IPS-15b (cell line): ENCODE results near the gene IP6K1.

Source experiments
- H3K27me3 ChIP-seq: one replicate; pipeline ENCODE4 v1.6.1; 2013; ENCODE audit warnings: low read length; ENCODE audit not compliant: control insufficient read depth, insufficient read depth
- H3K36me3 ChIP-seq: one replicate; pipeline ENCODE4 v1.6.1; 2013; ENCODE audit warnings: low read length; ENCODE audit not compliant: control insufficient read depth, insufficient read depth
- H3K4me1 ChIP-seq: one replicate; pipeline ENCODE4 v1.6.1; 2013; ENCODE audit warnings: mild to moderate bottlenecking, low read length; ENCODE audit not compliant: control insufficient read depth, insufficient read depth
- H3K4me3 ChIP-seq: one replicate; pipeline ENCODE4 v1.5.1; 2013; ENCODE audit warnings: low read depth, low read length
- H3K9ac ChIP-seq: one replicate; pipeline ENCODE4 v1.6.1; 2013; ENCODE audit warnings: low read depth, mild to moderate bottlenecking, low read length
- H3K9me3 ChIP-seq: one replicate; pipeline ENCODE4 v1.6.1; 2013; ENCODE audit warnings: mild to moderate bottlenecking, low read length; ENCODE audit not compliant: control insufficient read depth, insufficient read depth

The IP6K1 gene

GRCh38 chr3:49727924-49728361 lies 58.4 kb downstream of the IP6K1 start:
- no peak overlapping the region for H3K4me3 ChIP-seq
- no peak overlapping the region for H3K9ac ChIP-seq
- peaks cover 27% of the 10 kb centered on the region for H3K36me3 ChIP-seq
- peaks cover under 1% of the 10 kb centered on the region for H3K4me1 ChIP-seq
- H3K9me3 ChIP-seq, result no peaks in the 10 kb centered on the region
- H3K27me3 ChIP-seq, result no peaks in the 10 kb centered on the region

GRCh38 chr3:49727154-49727923 lies 59.0 kb downstream of the IP6K1 start:
- peaks cover 29% of the 10 kb centered on the region for H3K36me3 ChIP-seq
- H3K27me3 ChIP-seq, result no peaks in the 10 kb centered on the region
- H3K4me1 ChIP-seq, result peaks cover 2% of the 10 kb centered on the region
- no peak overlapping the region for H3K4me3 ChIP-seq
- H3K9me3 ChIP-seq, result no peaks in the 10 kb centered on the region
- no peak overlapping the region for H3K9ac ChIP-seq

GRCh38 chr3:49725906-49726681 lies 60.2 kb downstream of the IP6K1 start:
- H3K9ac ChIP-seq, result no peak overlapping the region
- H3K27me3 ChIP-seq, result no peaks in the 10 kb centered on the region
- peaks cover 2% of the 10 kb centered on the region for H3K4me1 ChIP-seq
- no peak overlapping the region for H3K4me3 ChIP-seq
- H3K36me3 ChIP-seq, result peaks cover 37% of the 10 kb centered on the region
- H3K9me3 ChIP-seq, result no peaks in the 10 kb centered on the region

GRCh38 chr3:49724586-49724985 lies 61.8 kb downstream of the IP6K1 start:
- H3K27me3 ChIP-seq, result no peaks in the 10 kb centered on the region
- peaks cover 42% of the 10 kb centered on the region for H3K36me3 ChIP-seq
- peak overlapping the region; percentile 71 for H3K9ac ChIP-seq
- H3K9me3 ChIP-seq, result no peaks in the 10 kb centered on the region
- peaks cover 2% of the 10 kb centered on the region for H3K4me1 ChIP-seq
- H3K4me3 ChIP-seq, result peak overlapping the region; percentile 66

- no peaks in the 10 kb centered on the region for H3K9me3 ChIP-seq
- H3K9ac ChIP-seq, result peak within 1 kb of the TSS; percentile 91
- peaks cover 2% of the 10 kb centered on the region for H3K4me1 ChIP-seq
- H3K27me3 ChIP-seq, result no peaks in the 10 kb centered on the region
- H3K4me3 ChIP-seq, result peak within 1 kb of the TSS; percentile 96
- H3K36me3 ChIP-seq, result peaks cover 42% of the 10 kb centered on the region
Observed at GRCh38 chr3:49723628-49724551, 62.5 kb downstream of the IP6K1 start, which contains the start of gene GMPPB. GMPPB (minus strand) TSS chr3:49723951; CDS start chr3:49723726, 225 bp downstream.

- peak overlapping the region; percentile 91 for H3K9ac ChIP-seq
- H3K4me3 ChIP-seq, result peak overlapping the region; percentile 96
- H3K4me1 ChIP-seq, result peaks cover 2% of the 10 kb centered on the region
- no peaks in the 10 kb centered on the region for H3K27me3 ChIP-seq
- peaks cover 42% of the 10 kb centered on the region for H3K36me3 ChIP-seq
- H3K9me3 ChIP-seq, result no peaks in the 10 kb centered on the region
Observed at GRCh38 chr3:49723296-49723627, 63.1 kb downstream of the IP6K1 start.

GRCh38 chr3:49722896-49723295 lies 63.4 kb downstream of the IP6K1 start:
- H3K36me3 ChIP-seq, result peaks cover 38% of the 10 kb centered on the region
- H3K9ac ChIP-seq, result peak overlapping the region; percentile 91
- H3K4me3 ChIP-seq, result peak overlapping the region; percentile 96
- no peaks in the 10 kb centered on the region for H3K9me3 ChIP-seq
- H3K4me1 ChIP-seq, result peaks cover 2% of the 10 kb centered on the region
- H3K27me3 ChIP-seq, result no peaks in the 10 kb centered on the region

GRCh38 chr3:49721896-49722781 lies 64.2 kb downstream of the IP6K1 start:
- H3K4me1 ChIP-seq, result peaks cover 2% of the 10 kb centered on the region
- no peak overlapping the region for H3K9ac ChIP-seq
- H3K36me3 ChIP-seq, result peaks cover 34% of the 10 kb centered on the region
- H3K9me3 ChIP-seq, result no peaks in the 10 kb centered on the region
- H3K4me3 ChIP-seq, result peak overlapping the region; percentile 96
- no peaks in the 10 kb centered on the region for H3K27me3 ChIP-seq

- Histone ChIP-seq H3K9me3 (no peaks in the 10 kb centered on the region), H3K36me3 (peaks cover 30% of the 10 kb centered on the region), H3K4me3 (no peak overlapping the region), H3K9ac (no peak overlapping the region), H3K27me3 (no peaks in the 10 kb centered on the region), H3K4me1 (peaks cover 2% of the 10 kb centered on the region)
Observed at GRCh38 chr3:49721596-49721895, 64.8 kb downstream of the IP6K1 start.

- no peak overlapping the region for H3K9ac ChIP-seq
- no peak overlapping the region for H3K4me3 ChIP-seq
- no peaks in the 10 kb centered on the region for H3K27me3 ChIP-seq
- peaks cover 32% of the 10 kb centered on the region for H3K36me3 ChIP-seq
- no peaks in the 10 kb centered on the region for H3K9me3 ChIP-seq
- peaks cover 2% of the 10 kb centered on the region for H3K4me1 ChIP-seq
Observed at GRCh38 chr3:49720855-49721595, 65.3 kb downstream of the IP6K1 start.
